Colonic mucosa (tissue), 4 donors: ENCODE measurements around the gene AHDC1. TPM values are rescaled to one million over a fixed set of nuclear protein-coding genes. Genes with fewer than 3 reads are reported as not detected.
A peak's percentile ranks its signal among the peaks of the same experiment; 100 is the strongest.

Experiments used
- DNase-seq: peaks from one replicate; pipeline ENCODE4 v3.0.0-alpha.2; 2020
- H3K27ac ChIP-seq: fragments of 200-600 bp; one replicate; pipeline ENCODE4 v1.8.0; 2021
- H3K27me3 ChIP-seq: fragments of 200-600 bp; one replicate; pipeline ENCODE4 v1.8.0; 2021
- H3K36me3 ChIP-seq: fragments of 200-600 bp; one replicate; pipeline ENCODE4 v1.8.0; 2021
- H3K4me1 ChIP-seq: fragments of 200-600 bp; one replicate; pipeline ENCODE4 v1.8.0; 2021; ENCODE audit warnings: mild to moderate bottlenecking
- H3K4me3 ChIP-seq: fragments of 200-600 bp; one replicate; pipeline ENCODE4 v1.8.0; 2021
- H3K9ac ChIP-seq, 2 donors: one replicate each; pipeline ENCODE4 v1.7.0; 2013; ENCODE audit warnings: control low read depth in 2 of 2, low read depth in 2 of 2, low read length in 2 of 2
- H3K9me3 ChIP-seq: fragments of 200-600 bp; one replicate; pipeline ENCODE4 v1.8.0; 2021
- intact Hi-C: fragments of 100-400 bp; cut with DNase I; formaldehyde crosslinking; loops from one replicate; pipeline ENCODE4 v1.14.1; 2022
- total RNA-seq, 2 donors: library from RNA; stranded (reverse); fragmentation: NEBNext Ultra II Directional in 1 of 2; extraction: Animal tissue kit (Norgen Biotek cat#: 25700) in 1 of 2; gene quantifications; one replicate each; pipeline ENCODE4 v1.2.1, GENCODE V29; 2021
- TF ChIP-seq, protein P1 (sequence below): fragments of 200-600 bp; IDR thresholded peaks from one replicate; pipeline ENCODE4 v1.8.0; 2022; ENCODE audit warnings: antibody characterized with exemption, mild to moderate bottlenecking
- donor health status: healthy.
- donor health status: DM: no; HTN: no; CAD: no.
- donor health status: DM: no; HTN: no; CAD: no.

Gene AHDC1
- total RNA-seq, 2 donors from 2014 or later = 18.4 to 26.8 TPM

DNA sequence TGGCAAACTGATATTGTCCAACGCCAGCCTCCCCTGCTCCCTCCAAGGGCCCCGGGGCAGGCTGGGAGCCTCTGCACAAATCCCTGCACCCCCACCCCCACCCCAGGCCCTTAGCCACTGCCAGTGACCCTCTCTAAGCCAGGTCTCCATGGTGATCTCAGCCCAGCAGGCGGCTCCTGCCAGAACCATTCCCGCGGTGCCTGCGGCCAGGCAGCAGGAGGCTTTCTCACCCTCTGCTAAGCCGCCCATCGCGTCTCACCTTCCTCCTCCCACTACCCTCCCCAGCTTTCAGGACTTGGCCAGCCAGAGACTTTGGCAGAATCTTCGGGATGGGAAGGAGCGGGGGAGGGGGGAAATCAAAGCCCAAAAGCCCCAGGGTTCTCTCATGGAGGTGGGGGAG is 67.2 kb downstream of the AHDC1 start:
- peaks cover 9% of the 10 kb centered on the region for H3K4me1 ChIP-seq
- no peak for DNase-seq
- H3K9me3 ChIP-seq = no peaks in the 10 kb centered on the region
- intact Hi-C loops = no loop called here
- H3K9ac ChIP-seq = peak overlapping the region in 1 of 2 donors; percentile 3
- no peaks in the 10 kb centered on the region for H3K27me3 ChIP-seq
- TF ChIP-seq, protein P1, sequence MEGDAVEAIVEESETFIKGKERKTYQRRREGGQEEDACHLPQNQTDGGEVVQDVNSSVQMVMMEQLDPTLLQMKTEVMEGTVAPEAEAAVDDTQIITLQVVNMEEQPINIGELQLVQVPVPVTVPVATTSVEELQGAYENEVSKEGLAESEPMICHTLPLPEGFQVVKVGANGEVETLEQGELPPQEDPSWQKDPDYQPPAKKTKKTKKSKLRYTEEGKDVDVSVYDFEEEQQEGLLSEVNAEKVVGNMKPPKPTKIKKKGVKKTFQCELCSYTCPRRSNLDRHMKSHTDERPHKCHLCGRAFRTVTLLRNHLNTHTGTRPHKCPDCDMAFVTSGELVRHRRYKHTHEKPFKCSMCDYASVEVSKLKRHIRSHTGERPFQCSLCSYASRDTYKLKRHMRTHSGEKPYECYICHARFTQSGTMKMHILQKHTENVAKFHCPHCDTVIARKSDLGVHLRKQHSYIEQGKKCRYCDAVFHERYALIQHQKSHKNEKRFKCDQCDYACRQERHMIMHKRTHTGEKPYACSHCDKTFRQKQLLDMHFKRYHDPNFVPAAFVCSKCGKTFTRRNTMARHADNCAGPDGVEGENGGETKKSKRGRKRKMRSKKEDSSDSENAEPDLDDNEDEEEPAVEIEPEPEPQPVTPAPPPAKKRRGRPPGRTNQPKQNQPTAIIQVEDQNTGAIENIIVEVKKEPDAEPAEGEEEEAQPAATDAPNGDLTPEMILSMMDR = no peak
- H3K36me3 ChIP-seq = no peaks in the 10 kb centered on the region
- no peak overlapping the region for H3K27ac ChIP-seq
- no peak overlapping the region for H3K4me3 ChIP-seq

DNA sequence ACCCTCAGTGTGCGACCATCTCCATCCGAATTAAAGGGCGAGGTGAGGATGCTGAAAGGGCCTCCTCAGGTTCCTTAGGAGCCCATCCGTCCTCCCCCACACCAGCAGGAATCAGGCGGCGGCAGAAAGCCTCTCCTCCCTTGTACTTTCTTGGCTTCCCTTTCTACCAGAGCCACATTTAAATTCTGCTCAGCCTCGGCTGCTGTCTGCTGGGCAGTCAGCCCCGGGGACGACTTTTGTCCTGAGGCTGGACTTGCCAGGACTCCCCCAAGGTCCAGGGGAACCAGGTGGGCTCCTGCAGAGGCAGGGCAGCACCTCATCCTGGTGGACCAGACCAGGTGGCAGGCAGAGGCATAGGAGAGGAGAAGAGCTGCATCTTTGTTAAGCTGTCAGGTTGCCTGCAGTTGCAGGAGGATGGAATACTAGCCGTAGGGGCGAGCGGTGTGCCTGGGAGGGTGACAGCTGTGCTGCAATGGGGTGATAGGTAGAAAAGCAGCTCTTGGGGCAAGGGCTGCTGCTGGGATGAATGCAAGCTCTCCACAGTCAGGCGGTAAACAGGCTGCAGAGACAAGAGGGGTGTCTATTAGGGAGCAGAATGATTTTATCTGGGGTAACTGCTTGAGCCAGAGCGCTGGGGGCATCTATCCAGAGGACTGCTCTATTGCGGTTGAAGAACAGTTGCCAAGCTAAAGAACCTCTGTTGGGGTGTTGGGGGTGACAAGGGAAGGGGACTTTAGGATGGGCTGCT is 67.8 kb downstream of the AHDC1 start:
- Histone ChIP-seq H3K4me3 (no peak overlapping the region), H3K9me3 (no peaks in the 10 kb centered on the region), H3K36me3 (no peaks in the 10 kb centered on the region), H3K4me1 (peaks cover 9% of the 10 kb centered on the region), H3K9ac (peak overlapping the region; percentile 14 to 38), H3K27ac (no peak overlapping the region), H3K27me3 (no peaks in the 10 kb centered on the region)
- TF ChIP-seq, protein P1 = no peak
- DNase-seq = no peak
- intact Hi-C loops = no loop called here

- no peak overlapping the region for H3K4me3 ChIP-seq
- no peaks in the 10 kb centered on the region for H3K36me3 ChIP-seq
- no peaks in the 10 kb centered on the region for H3K27me3 ChIP-seq
- H3K9me3 ChIP-seq = no peaks in the 10 kb centered on the region
- TF ChIP-seq, protein P1 = no peak
- no peak for DNase-seq
- intact Hi-C loops = no loop called here
- peak overlapping the region; percentile 14 to 38 for H3K9ac ChIP-seq
- H3K4me1 ChIP-seq = peaks cover 6% of the 10 kb centered on the region
- no peak overlapping the region for H3K27ac ChIP-seq
These were observed 68.6 kb downstream of the AHDC1 start for GRCh38 chr1:27535386-27535785.

DNA sequence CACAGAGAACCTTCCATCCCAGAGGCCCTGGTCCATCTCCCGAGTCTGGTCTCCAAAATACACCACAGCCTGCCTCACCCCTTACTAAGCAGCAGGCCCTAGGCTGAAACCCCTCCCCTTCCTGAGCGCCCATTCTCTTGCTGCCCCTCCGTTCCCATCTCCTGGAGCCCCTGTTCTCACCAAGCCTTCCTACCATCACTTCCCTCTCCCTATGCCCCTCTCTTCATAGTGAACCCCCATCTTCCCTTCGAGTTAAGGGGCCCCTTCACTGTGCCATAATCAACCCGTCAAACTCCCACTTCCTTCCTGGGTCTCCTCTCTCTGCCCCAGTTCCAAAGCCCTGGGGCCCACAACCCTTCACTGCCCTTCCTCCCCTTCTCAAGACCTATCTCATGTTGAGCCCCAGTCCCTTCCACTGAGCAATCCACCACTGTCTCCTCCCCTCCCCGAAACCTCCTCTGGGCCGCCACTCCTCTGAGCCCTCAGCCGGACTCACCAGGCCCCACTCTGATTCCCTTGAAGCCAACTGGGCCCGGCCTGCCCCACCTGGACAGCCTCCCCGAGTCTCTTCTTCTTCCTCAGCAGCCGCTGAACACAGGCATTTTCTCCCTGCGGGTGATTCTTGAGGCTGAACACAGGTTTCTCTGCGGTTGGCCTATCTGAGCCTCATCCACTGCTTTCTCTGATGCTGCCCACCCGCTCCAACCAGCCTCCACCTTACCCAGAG is 71.8 kb downstream of the AHDC1 start:
- no peak for DNase-seq
- H3K27me3 ChIP-seq = no peaks in the 10 kb centered on the region
- H3K9me3 ChIP-seq = no peaks in the 10 kb centered on the region
- H3K4me1 ChIP-seq = peaks cover 20% of the 10 kb centered on the region
- no peak overlapping the region for H3K27ac ChIP-seq
- no peak overlapping the region for H3K4me3 ChIP-seq
- H3K36me3 ChIP-seq = no peaks in the 10 kb centered on the region
- TF ChIP-seq, protein P1 = no peak
- no peak overlapping the region for H3K9ac ChIP-seq
- intact Hi-C loops = no loop called here

- no peak overlapping the region for H3K27ac ChIP-seq
- H3K4me1 ChIP-seq = peaks cover 27% of the 10 kb centered on the region
- H3K27me3 ChIP-seq = no peaks in the 10 kb centered on the region
- intact Hi-C loops = no loop called here
- H3K36me3 ChIP-seq = no peaks in the 10 kb centered on the region
- no peak overlapping the region for H3K9ac ChIP-seq
- no peaks in the 10 kb centered on the region for H3K9me3 ChIP-seq
- DNase-seq = no peak
- TF ChIP-seq, protein P1 = no peak
- no peak overlapping the region for H3K4me3 ChIP-seq
These were observed 73.8 kb downstream of the AHDC1 start for GRCh38 chr1:27530192-27530591.
